ENCODE data around the gene PVALEF.

Gene PVALEF

GRCh38 chr17:81154961-81155360 lies 10.3 kb upstream of the PVALEF start:
- Histone ChIP-seq H3K4me3 (no peak overlapping the region), H4K20me1 (no peaks in the 10 kb centered on the region), H3K36me3 (no peaks in the 10 kb centered on the region), H3K4me1 (peaks cover 39% of the 10 kb centered on the region), H3K27ac (no peak overlapping the region), H3K4me2 (no peak overlapping the region), H3K9ac (no peak overlapping the region), H3K9me3 (no peaks in the 10 kb centered on the region), H3K27me3 (peaks cover 13% of the 10 kb centered on the region; the same call in 1 of the 2 replicates)
- TF ChIP-seq Cebpa-rat (IDR thresholded peaks at IDR 0.05), result no peak

DNA sequence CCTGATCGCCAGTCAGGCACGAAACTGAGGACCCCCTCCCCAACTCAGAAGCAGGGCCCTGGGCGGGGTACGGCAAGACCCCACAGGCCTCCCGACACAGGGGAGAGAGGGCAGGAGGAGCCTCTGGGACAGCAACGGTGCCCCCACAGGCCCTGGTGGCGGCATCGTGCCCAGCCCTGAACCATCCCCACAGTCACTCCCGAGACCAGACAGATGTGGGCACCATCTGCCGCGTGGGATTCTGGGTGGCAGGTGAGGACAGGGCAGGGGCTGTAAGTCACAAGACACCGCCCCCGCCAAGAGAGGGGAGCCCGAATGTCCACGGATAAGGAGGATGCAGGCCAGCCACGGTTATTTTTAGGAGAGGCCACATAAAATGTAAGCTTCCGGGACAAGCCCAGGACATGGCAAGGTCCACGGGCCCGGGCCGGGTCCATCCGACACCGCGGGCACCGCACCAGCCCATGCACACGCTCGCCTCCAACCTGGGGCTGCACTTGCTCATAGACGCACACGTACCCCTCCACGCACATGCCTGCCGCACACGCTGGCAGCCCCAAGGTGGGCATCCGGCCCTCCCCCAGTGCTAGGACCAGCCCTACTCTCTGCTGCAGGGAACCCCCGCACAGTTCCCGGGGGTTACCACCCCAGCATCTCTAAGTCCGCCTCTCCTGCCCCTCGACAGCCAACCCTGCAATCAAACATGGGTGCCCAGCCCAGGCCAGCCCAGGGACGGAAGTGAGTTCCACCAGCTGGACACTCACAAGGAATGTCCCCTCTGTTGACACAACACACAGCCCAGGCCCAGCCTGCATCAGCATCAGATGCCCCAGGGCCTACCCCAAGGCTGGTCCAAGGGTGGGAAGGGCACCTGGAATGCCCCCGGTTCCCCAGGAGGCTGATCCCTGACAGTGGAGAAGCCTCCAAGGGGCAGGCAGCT lies 8.2 kb upstream of the PVALEF start:
- Histone ChIP-seq H3K27me3 (peaks cover 24% of the 10 kb centered on the region), H3K9ac (no peak overlapping the region), H3K9me3 (no peaks in the 10 kb centered on the region), H3K27ac (no peak overlapping the region), H3K4me2 (no peak overlapping the region), H3K4me1 (peaks cover 46% of the 10 kb centered on the region), H3K36me3 (no peaks in the 10 kb centered on the region), H3K4me3 (no peak overlapping the region), H4K20me1 (no peaks in the 10 kb centered on the region)
- TF ChIP-seq Cebpa-rat (IDR thresholded peaks at IDR 0.05), result no peak

DNA sequence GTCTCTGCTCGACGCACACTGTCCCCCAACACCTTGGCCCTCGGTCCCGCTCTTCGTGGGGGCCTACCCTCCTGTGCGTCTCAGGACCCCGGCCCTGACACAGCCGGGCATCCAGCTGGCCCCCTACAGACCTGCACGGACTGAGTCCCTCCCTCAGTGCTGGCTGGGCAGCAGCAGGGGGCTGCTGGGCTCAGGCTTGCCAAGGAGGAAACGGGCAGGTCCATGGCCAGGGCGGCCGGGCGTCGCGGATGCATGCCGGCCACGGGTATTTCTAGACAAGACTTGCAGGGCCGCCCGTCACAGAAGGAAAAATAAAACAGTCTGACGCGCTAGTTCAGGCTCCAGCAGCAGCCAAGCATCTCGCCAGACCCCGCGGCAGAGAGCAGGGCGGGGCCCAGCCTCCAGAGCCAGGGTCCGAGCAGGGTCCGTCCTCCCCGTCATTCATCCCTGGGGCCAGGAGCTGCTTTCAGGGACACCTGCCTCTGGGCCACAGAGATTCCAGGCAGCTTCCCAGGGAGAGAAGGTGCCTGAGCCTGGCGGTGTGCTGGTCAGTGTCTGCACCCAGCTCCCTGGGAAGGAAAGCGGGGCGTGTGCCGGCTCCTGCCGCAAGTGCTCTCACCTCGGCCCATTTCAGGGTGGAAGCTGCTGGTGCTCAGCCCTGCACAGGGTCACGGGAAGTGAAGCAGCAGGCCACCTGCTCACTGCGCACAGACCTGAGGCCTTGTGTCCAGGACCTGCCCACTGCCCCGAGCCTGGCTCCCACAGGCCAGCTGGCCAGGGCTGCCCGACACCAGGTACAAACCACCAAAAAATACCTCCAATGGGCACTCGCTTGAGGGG lies 7.2 kb upstream of the PVALEF start:
- H3K9ac ChIP-seq, result no peak overlapping the region
- H3K4me2 ChIP-seq, result no peak overlapping the region
- H3K27ac ChIP-seq, result no peak overlapping the region
- H3K27me3 ChIP-seq, result peaks cover 30% of the 10 kb centered on the region
- no peak overlapping the region for H3K4me3 ChIP-seq
- no peaks in the 10 kb centered on the region for H3K36me3 ChIP-seq
- no peaks in the 10 kb centered on the region for H3K9me3 ChIP-seq
- H4K20me1 ChIP-seq, result no peaks in the 10 kb centered on the region
- no peak for TF ChIP-seq Cebpa-rat (IDR thresholded peaks at IDR 0.05)
- peaks cover 45% of the 10 kb centered on the region for H3K4me1 ChIP-seq

DNA sequence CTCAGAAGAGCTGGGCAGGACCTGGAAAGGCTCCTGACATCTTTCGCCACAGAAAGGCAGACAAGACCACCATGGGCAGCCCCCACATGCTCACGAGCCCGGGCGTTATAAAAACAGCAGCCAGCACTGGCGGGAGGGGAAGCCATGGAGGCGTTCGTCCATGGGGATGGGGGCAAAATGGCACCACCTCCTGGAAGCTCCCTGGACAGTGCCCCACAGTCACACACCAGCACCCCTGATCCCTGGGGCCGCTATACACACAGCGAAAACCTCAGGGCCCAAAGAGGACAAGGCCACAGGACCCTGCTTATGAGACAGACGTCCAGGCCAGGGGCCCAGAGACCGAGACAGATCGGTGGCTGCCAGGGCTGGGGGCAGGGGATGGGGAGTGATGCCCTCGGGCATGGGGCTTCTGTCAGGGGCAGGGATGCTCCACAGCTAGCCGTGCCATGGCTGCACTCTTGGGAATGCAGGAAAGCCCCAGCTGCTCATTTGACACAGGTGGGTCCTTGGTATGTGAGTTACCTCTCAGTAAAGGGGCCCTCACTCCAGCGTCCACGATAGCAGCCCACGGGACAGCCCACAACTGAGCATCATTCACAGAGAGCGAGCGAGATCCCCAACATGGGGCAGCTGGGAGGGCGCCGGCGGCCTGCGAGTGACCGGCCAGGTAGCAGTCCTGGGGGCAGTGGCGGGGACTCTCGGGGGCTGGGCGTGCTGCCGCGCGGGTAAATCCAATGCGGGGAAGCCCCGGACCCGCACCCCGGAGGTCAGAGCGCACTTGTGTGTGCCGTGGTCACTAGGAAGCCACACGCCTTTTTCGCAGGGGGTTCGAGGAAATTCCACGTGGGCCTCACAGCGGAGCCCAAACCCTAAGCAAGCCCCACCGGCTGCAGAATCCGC lies 6.4 kb upstream of the PVALEF start:
- no peak overlapping the region for H3K9ac ChIP-seq
- no peak for TF ChIP-seq Cebpa-rat (IDR thresholded peaks at IDR 0.05)

GRCh38 chr17:81159611-81160265 lies 5.6 kb upstream of the PVALEF start:
- TF ChIP-seq Cebpa-rat (IDR thresholded peaks at IDR 0.05), result no peak
- peaks cover 50% of the 10 kb centered on the region for H3K4me1 ChIP-seq
- H3K27ac ChIP-seq, result no peak overlapping the region
- no peak overlapping the region for H3K9ac ChIP-seq
- H3K27me3 ChIP-seq, result peaks cover 47% of the 10 kb centered on the region
- no peaks in the 10 kb centered on the region for H3K36me3 ChIP-seq
- peaks cover 9% of the 10 kb centered on the region for H4K20me1 ChIP-seq
- H3K4me2 ChIP-seq, result peak overlapping the region; percentile 89
- no peaks in the 10 kb centered on the region for H3K9me3 ChIP-seq
- no peak overlapping the region for H3K4me3 ChIP-seq

More for the DNA sequence above, 6.4 kb upstream of the PVALEF start:
- Histone ChIP-seq H3K27ac (no peak overlapping the region), H3K4me1 (peaks cover 45% of the 10 kb centered on the region), H3K27me3 (peaks cover 39% of the 10 kb centered on the region), H3K4me3 (no peak overlapping the region), H4K20me1 (peaks cover 2% of the 10 kb centered on the region), H3K36me3 (no peaks in the 10 kb centered on the region), H3K9me3 (no peaks in the 10 kb centered on the region), H3K4me2 (no peak overlapping the region)

- H3K36me3 ChIP-seq, result no peaks in the 10 kb centered on the region
- H3K4me1 ChIP-seq, result peaks cover 56% of the 10 kb centered on the region
- TF ChIP-seq Cebpa-rat (IDR thresholded peaks at IDR 0.05), result no peak
- H3K9me3 ChIP-seq, result no peaks in the 10 kb centered on the region
- H3K9ac ChIP-seq, result peak overlapping the region; percentile 48; the same call in 1 of the 2 replicates
- H3K27me3 ChIP-seq, result peaks cover 53% of the 10 kb centered on the region
- H3K27ac ChIP-seq, result peak overlapping the region; percentile 49; the same call in 1 of the 2 replicates
- peaks cover 14% of the 10 kb centered on the region for H4K20me1 ChIP-seq
- peak overlapping the region; percentile 36; the same call in 1 of the 2 replicates for H3K4me3 ChIP-seq
- H3K4me2 ChIP-seq, result peak overlapping the region; percentile 89
These were observed 5.0 kb upstream of the PVALEF start for GRCh38 chr17:81160306-81160705.

DNA sequence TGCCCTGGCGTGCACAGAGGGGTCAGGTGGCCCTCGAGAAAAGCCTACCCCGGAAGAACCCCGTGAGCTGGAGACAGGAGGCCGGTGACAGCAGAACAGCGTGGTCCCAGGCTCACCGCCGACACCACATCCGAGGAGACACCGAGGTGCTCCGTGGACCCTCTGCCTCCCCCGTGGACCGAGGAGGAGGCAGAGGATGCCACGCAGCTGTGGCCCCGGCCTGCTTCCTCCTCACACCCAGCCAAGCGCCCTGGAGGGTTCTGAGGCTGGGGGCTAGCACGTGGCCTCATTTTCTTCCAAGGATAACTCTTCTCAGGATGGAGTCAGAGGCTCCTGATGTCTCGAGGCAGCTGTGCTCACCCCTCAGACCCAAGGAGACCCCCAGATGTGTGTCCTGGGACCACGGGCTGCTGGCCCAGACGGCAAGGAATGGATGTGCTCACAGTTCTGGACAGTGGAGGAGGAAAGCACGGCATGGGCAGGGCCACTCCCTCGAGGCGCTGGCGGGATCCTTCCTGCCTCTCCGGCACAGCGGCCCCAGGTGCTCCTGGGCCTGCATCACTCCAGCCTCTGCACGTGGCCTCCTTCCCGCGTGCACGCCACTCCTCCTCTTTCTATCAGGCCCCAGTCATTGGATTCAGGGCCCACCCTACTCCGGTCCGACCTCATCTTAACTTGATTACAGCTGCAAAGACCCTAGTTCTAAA lies 4.4 kb upstream of the PVALEF start:
- Histone ChIP-seq H4K20me1 (peaks cover 19% of the 10 kb centered on the region), H3K36me3 (no peaks in the 10 kb centered on the region), H3K4me2 (peak overlapping the region; percentile 89), H3K9ac (peak overlapping the region; percentile 48; the same call in 1 of the 2 replicates), H3K4me3 (peak overlapping the region; percentile 36; the same call in 1 of the 2 replicates), H3K27ac (no peak overlapping the region; the same call in 1 of the 2 replicates), H3K27me3 (peaks cover 59% of the 10 kb centered on the region), H3K4me1 (peaks cover 62% of the 10 kb centered on the region), H3K9me3 (no peaks in the 10 kb centered on the region)
- TF ChIP-seq Cebpa-rat (IDR thresholded peaks at IDR 0.05), result no peak

DNA sequence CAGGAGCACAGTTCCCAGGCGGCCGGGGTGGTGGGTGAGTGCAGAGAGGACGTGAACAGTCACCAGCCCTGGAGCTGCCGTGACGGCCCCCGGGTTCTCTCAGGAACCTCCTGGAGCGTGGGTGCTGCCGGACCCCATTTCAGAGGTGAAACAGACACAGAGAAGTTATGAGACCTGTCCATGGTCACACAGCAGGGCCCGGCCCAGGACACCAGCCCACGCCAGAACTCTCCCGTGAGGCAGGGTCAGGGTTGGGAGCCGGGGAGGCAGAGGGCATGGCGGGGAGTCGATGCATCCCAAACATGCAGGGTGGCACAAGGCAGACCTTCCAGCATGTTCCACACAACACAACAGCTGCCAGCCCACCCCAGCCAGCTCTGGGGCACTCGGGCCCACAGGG lies 3.8 kb upstream of the PVALEF start:
- no peak overlapping the region for H3K9ac ChIP-seq
- no peaks in the 10 kb centered on the region for H3K36me3 ChIP-seq
- no peaks in the 10 kb centered on the region for H3K9me3 ChIP-seq
- no peak overlapping the region for H3K4me3 ChIP-seq
- H3K4me2 ChIP-seq, result peak overlapping the region; percentile 89
- H4K20me1 ChIP-seq, result peaks cover 19% of the 10 kb centered on the region
- peaks cover 64% of the 10 kb centered on the region for H3K4me1 ChIP-seq
- H3K27ac ChIP-seq, result no peak overlapping the region
- no peak for TF ChIP-seq Cebpa-rat (IDR thresholded peaks at IDR 0.05)
- peaks cover 62% of the 10 kb centered on the region for H3K27me3 ChIP-seq

All from BLaER1 (cell line).